BJ (cell line): ENCODE measurements around the gene UBTD1. TPM values are rescaled to one million over a fixed set of nuclear protein-coding genes. Genes with fewer than 3 reads are reported as not detected.

ENCODE experiments used
- CTCF ChIA-PET: fragments of 350-600 bp; formaldehyde crosslinking; extraction: SDS; loops from one replicate; lab custom pipeline; 2021; ENCODE audit warnings: antibody characterized with exemption, inconsistent platforms; lab: Yijun Ruan, JAX
- POLR2A ChIA-PET: fragments of 300-600 bp; sonication (Branson Sonifier 250); formaldehyde crosslinking; extraction: SDS; loops from one replicate; lab custom pipeline; 2021; ENCODE audit warnings: antibody characterized with exemption; lab: Charles Lee
- DNase-seq: peaks from one replicate; pipeline ENCODE4 v3.0.0-alpha.2; 2011; ENCODE audit warnings: low read depth
- H3K27me3 ChIP-seq: 2 replicates; pipeline ENCODE4 v1.6.0; 2011; ENCODE audit warnings: low read length; ENCODE audit not compliant: control insufficient read depth, insufficient read depth
- H3K36me3 ChIP-seq: 2 replicates; pipeline ENCODE4 v1.5.1; 2011; ENCODE audit warnings: low read length; ENCODE audit not compliant: control insufficient read depth, insufficient read depth
- H3K4me3 ChIP-seq: 2 replicates; pipeline ENCODE4 v1.5.1; 2011; ENCODE audit warnings: low read depth, mild to moderate bottlenecking, control low read depth, low read length
- polyA plus RNA-seq: library from polyadenylated mRNA; depleted of rRNA; stranded (reverse); fragments of >200 nt; gene quantifications from 2 replicates; pipeline ENCODE4 v1.2.3, GENCODE V29; 2011
- TF ChIP-seq, protein P1 (sequence below): IDR thresholded peaks from 2 replicates; pipeline ENCODE4 v1.5.1; 2011; ENCODE audit warnings: low read depth, mild to moderate bottlenecking, control low read depth, inconsistent platforms, low read length, moderate library complexity; ENCODE audit not compliant: insufficient read depth

UBTD1 gene
- polyA plus RNA-seq, 1 experiment: 39.0 TPM

DNA sequence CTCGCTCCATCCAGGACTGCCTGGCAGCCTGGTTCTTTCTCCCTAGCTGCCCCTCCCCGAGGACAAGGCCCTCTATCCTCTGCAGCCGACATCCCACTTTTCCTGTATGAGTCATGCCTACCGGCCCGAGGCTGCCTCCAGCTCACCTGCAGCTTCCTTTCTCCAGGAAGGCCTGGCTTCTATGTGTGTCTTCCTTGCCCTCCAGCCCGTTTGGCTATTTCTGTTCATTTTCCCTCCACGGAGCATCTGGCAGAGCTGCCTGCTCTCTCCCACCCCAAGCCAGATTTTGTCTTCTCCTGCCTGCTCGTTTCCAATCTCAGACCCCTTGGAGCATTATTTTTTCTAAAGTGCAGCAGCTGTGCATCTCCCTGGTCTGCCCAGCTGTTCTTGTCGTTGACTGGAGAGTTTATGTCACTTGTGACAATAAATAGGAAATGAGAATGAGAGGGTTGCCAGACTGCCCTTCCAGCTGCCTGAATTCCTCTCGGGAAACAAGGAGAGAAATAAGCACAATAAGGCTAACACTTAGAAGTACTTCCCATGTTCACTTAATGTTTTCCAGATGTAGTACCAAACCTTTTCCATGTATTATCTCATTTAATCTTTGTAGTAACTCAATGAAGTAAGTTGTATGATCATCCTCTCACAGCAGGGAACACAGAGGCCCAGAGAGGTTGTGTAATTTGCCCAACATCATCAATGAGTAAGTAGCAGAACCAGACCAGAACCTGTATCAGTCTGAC is 19.7 kb downstream of the UBTD1 start:
- Histone ChIP-seq H3K4me3 (no peak overlapping the region), H3K27me3 (no peaks in the 10 kb centered on the region), H3K36me3 (no peaks in the 10 kb centered on the region; the same call in 1 of the 2 replicates)
- ChIA-PET CTCF (interaction anchor here (1.1 kb wide), 1 partner anchor 54 kb away, joined by 4 read pairs; no protein-coding TSS in a partner anchor), POLR2A (interaction anchor here (0.6 kb wide), 1 partner anchor 100 kb away, joined by 15 read pairs; no protein-coding TSS in a partner anchor)
- TF ChIP-seq, protein P1, sequence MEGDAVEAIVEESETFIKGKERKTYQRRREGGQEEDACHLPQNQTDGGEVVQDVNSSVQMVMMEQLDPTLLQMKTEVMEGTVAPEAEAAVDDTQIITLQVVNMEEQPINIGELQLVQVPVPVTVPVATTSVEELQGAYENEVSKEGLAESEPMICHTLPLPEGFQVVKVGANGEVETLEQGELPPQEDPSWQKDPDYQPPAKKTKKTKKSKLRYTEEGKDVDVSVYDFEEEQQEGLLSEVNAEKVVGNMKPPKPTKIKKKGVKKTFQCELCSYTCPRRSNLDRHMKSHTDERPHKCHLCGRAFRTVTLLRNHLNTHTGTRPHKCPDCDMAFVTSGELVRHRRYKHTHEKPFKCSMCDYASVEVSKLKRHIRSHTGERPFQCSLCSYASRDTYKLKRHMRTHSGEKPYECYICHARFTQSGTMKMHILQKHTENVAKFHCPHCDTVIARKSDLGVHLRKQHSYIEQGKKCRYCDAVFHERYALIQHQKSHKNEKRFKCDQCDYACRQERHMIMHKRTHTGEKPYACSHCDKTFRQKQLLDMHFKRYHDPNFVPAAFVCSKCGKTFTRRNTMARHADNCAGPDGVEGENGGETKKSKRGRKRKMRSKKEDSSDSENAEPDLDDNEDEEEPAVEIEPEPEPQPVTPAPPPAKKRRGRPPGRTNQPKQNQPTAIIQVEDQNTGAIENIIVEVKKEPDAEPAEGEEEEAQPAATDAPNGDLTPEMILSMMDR: no peak
- DNase-seq: no peak

DNA sequence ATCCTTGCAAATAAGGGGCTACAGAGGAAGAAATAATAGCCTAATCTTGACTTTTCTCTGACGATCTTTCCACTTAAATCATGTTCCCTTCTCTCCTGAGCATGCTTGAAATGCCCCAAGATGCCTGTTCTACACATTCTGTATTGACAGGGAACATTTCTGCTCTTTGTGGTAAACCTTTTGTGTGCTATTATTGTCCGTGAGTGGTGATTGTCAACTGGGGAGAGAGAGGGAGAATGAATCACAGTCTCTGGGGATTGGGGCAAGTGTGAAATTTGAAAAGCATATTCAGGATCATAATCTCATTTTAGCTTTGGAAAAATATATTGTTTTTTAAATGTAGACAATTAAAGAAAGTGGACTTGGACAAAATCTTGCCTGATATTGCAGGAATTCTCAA is 20.6 kb downstream of the UBTD1 start:
- ChIA-PET POLR2A (no interaction called here), CTCF (interaction anchor here (1.1 kb wide), 1 partner anchor 15 kb away, joined by 5 read pairs; no protein-coding TSS in a partner anchor)
- Histone ChIP-seq H3K4me3 (no peak overlapping the region), H3K36me3 (no peaks in the 10 kb centered on the region; the same call in 1 of the 2 replicates), H3K27me3 (no peaks in the 10 kb centered on the region)
- TF ChIP-seq, protein P1: no peak
- no peak for DNase-seq

GRCh38 chr10:97520520-97520919 is 21.8 kb downstream of the UBTD1 start:
- no peaks in the 10 kb centered on the region for H3K27me3 ChIP-seq
- DNase-seq: no peak
- H3K36me3 ChIP-seq: no peaks in the 10 kb centered on the region
- ChIA-PET POLR2A (no interaction called here), CTCF (interaction anchor here (0.6 to 1.3 kb wide), 3 partner anchors 15 to 21 kb away, joined by 3 to 4 read pairs (median 3); no protein-coding TSS in a partner anchor)
- TF ChIP-seq, protein P1: no peak
- no peak overlapping the region for H3K4me3 ChIP-seq

DNA sequence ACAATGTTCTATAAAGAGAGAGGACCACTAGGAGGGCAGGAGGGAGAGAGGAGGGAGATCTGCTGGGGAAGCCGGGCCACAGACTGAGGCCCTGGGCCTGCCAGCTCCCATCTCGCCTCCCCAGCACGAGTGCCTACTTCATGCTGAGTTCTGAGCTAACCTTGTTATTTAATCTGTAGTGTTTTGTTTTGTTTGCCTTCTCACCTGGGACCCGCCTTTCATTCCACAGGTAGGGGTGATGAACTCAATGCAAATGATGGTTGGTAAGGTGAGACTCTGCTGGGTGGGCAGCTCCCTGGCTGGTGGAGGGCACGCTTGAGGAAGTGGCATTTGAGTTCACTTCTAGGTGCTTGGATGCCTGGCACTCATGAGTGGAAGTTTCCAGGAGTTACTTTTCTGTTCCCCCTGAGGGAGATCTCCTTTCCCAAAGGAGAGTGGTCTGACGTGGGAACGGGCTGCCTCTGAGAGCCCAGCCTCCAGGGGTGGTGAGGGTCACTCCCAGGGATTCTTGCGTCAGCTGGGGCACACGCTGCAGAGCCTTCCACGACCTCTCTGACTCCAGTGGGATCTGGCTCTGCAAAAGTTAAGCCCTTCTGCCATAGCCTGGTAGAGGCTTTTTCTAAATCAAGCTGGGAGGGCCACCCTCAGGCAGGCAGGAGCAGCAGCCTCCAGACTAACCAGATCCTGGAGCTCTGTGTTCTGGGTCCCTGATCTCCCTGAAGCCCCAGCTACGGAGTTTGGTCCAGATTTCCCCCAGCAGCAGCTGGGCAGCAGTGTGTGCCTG is 22.4 kb downstream of the UBTD1 start:
- POLR2A ChIA-PET: no interaction called here
- TF ChIP-seq, protein P1: no peak
- H3K36me3 ChIP-seq: no peaks in the 10 kb centered on the region
- H3K4me3 ChIP-seq: no peak overlapping the region
- DNase-seq: no peak
- H3K27me3 ChIP-seq: no peaks in the 10 kb centered on the region
- CTCF ChIA-PET: interaction anchor here (0.6 to 1.3 kb wide), 8 partner anchors 9 to 51 kb away, joined by 3 to 5 read pairs (median 4); partner anchors contain the start of gene ANKRD2

GRCh38 chr10:97522071-97522470 is 23.3 kb downstream of the UBTD1 start:
- Histone ChIP-seq H3K36me3 (no peaks in the 10 kb centered on the region), H3K27me3 (no peaks in the 10 kb centered on the region), H3K4me3 (no peak overlapping the region)
- TF ChIP-seq, protein P1: no peak
- ChIA-PET POLR2A (no interaction called here), CTCF (interaction anchor here (1.1 to 1.2 kb wide), 7 partner anchors 8 to 50 kb away, joined by 3 to 6 read pairs (median 4); partner anchors contain the start of genes ANKRD2 and UBTD1)
- no peak for DNase-seq
